Neural cell (in vitro differentiated cells): Measurements from ENCODE around the gene P2RX5. TPM values are rescaled to one million over a fixed set of nuclear protein-coding genes. Genes with fewer than 3 reads are reported as not detected.

Experiments used
- H2AFZ ChIP-seq: fragments of 200-600, 300-800 bp; sonication (generic), shearing (Covaris generic); 2 replicates; pipeline ENCODE4 v1.6.0; 2014; ENCODE audit warnings: low read depth, mild to moderate bottlenecking, antibody characterized with exemption, low read length, moderate library complexity
- H3F3A ChIP-seq: fragments of 200-600 bp; shearing (Covaris generic); 2 replicates; pipeline ENCODE4 v1.6.1; 2016; ENCODE audit warnings: mild to moderate bottlenecking, moderate library complexity, mixed read lengths, antibody characterized with exemption, low read length; ENCODE audit not compliant: insufficient read depth, poor library complexity, severe bottlenecking
- H3K27ac ChIP-seq: fragments of 200-600, 300-800 bp; sonication (generic), shearing (Covaris generic); 2 replicates; pipeline ENCODE4 v1.5.1; 2014; ENCODE audit warnings: mild to moderate bottlenecking, low read length, moderate library complexity
- H3K27me3 ChIP-seq: fragments of 300-800, 200-600 bp; sonication (generic), shearing (Covaris generic); 2 replicates; pipeline ENCODE4 v1.6.0; 2014; ENCODE audit warnings: mild to moderate bottlenecking, low read depth, low read length, moderate library complexity; ENCODE audit not compliant: insufficient read depth
- H3K36me3 ChIP-seq: fragments of 300-800, 200-600 bp; sonication (generic), shearing (Covaris generic); 2 replicates; pipeline ENCODE4 v1.5.1; 2014; ENCODE audit warnings: mild to moderate bottlenecking, antibody characterized with exemption, low read length, moderate library complexity; ENCODE audit not compliant: insufficient read depth
- H3K4me2 ChIP-seq: fragments of 300-800, 200-600 bp; sonication (generic), shearing (Covaris generic); 2 replicates; pipeline ENCODE4 v1.6.0; 2014; ENCODE audit warnings: mild to moderate bottlenecking, low read length
- H3K4me3 ChIP-seq: fragments of 300-800, 200-600 bp; sonication (generic), shearing (Covaris generic); 2 replicates; pipeline ENCODE4 v1.5.1; 2014; ENCODE audit warnings: mild to moderate bottlenecking, low read length, moderate library complexity
- H3K79me2 ChIP-seq: fragments of 200-600 bp; shearing (Covaris generic); replicated peaks from 2 replicates; pipeline ENCODE4 v1.6.0; 2014; ENCODE audit warnings: mild to moderate bottlenecking, low read length, moderate library complexity; ENCODE audit not compliant: insufficient read depth
- H3K9ac ChIP-seq: fragments of 300-800, 200-600 bp; sonication (generic), shearing (Covaris generic); 2 replicates; pipeline ENCODE4 v1.6.1; 2016; ENCODE audit warnings: mild to moderate bottlenecking, low read length, mixed read lengths
- H3K9me2 ChIP-seq: fragments of 200-600 bp; shearing (Covaris generic); 2 replicates; pipeline ENCODE4 v1.6.1; 2016; ENCODE audit warnings: mild to moderate bottlenecking, low read length, mixed read lengths; ENCODE audit not compliant: insufficient read depth
- H3K9me3 ChIP-seq: fragments of 200-600, 300-800 bp; sonication (generic), shearing (Covaris generic); 2 replicates; pipeline ENCODE4 v1.6.1; 2016; ENCODE audit warnings: mild to moderate bottlenecking, mixed run types, low read length, moderate library complexity, mixed read lengths
- H4K20me1 ChIP-seq: fragments of 200-600 bp; shearing (Covaris generic); 2 replicates; pipeline ENCODE4 v1.6.1; 2016; ENCODE audit warnings: mild to moderate bottlenecking, mixed run types; ENCODE audit not compliant: insufficient read depth
- POLR2AphosphoS5 ChIP-seq: IDR thresholded peaks from 2 replicates; pipeline ENCODE4 v1.6.1; 2012
- RAD21 ChIP-seq: fragments of 450-650 bp; conservative IDR thresholded peaks from 2 replicates; pipeline ENCODE4 v1.6.1; 2014; ENCODE audit warnings: antibody characterized with exemption, mild to moderate bottlenecking, moderate library complexity
- TAF1 ChIP-seq: IDR thresholded peaks from 2 replicates; pipeline ENCODE4 v1.6.1; 2012; ENCODE audit warnings: low read depth
- polyA plus RNA-seq: library from polyadenylated mRNA; depleted of rRNA; stranded (reverse); fragments of >200 nt; gene quantifications from 2 replicates; pipeline ENCODE4 v1.2.3, GENCODE V29; 2014

The P2RX5 gene
- polyA plus RNA-seq, 1 donor from 2014 or later: 7.0 TPM

DNA sequence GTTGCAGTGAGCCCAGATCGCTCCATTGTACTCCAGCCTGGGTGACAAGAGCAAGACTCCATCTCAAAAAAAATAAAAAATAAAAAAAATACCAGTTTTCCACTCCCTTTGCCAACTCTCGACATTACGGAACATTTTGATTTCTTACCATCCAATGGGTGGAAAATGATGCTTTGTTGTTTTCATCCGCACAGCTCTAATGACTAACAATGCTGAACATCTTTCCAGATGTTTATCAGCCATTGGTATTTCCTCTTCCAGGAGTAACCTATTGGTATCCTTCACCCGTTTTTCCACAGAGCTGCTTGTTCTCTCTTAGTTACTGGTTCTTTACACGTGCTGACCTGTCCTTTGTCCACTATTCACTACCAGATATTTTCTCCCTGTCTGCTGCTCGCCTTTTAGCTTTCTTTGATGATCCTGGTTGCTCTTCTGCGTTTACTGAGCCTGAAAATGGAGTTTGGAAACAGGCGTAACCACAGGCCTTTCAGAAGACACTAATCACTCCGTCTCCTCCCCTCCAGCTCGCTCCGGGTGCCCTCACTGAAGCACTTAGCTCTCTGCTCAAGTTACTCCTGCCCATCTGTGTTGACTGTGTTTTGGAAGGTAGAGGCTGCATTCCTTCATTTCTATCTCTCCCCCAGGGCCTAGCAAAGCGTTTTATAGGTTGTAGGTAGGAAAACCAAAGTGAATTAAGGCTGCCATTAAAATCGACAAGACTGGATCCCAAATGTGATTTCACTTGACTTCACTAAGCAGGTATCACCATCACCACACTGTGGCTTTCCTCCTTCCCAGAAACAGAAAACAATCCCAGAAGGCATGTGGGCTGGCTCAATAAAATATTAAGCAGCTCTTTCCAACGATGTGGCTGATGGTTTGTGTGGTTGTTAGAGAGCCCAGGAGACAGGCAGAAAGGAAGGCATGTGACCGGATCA is 68.9 kb downstream of the P2RX5 start:
- Histone ChIP-seq H3K9ac (no peak overlapping the region), H3K36me3 (no peaks in the 10 kb centered on the region), H3K27ac (no peak overlapping the region), H3K9me3 (no peaks in the 10 kb centered on the region), H3K27me3 (no peaks in the 10 kb centered on the region), H3F3A (no peaks in the 10 kb centered on the region), H3K9me2 (no peaks in the 10 kb centered on the region), H3K4me3 (no peak overlapping the region), H3K4me2 (no peak overlapping the region), H4K20me1 (no peaks in the 10 kb centered on the region), H2AFZ (no peak overlapping the region), H3K79me2 (no peaks in the 10 kb centered on the region)
- TF ChIP-seq POLR2AphosphoS5 (no peak), TAF1 (no peak), RAD21 (no peak)

Other genes with a start within 250 kb of the P2RX5 start
- not detected in 2 replicates for gene SPATA22, start 224.3 kb downstream of the P2RX5 start, polyA plus RNA-seq
- gene ASPA, start 220.2 kb downstream of the P2RX5 start, polyA plus RNA-seq: 0.24 TPM in 1 of 2 replicates, not detected in the other
- gene TRPV3, start 138.3 kb downstream of the P2RX5 start, polyA plus RNA-seq: 0.19 TPM in 1 of 2 replicates, not detected in the other
- gene TRPV1, start 86.7 kb downstream of the P2RX5 start, polyA plus RNA-seq: 11.8 and 13.0 TPM in 2 replicates
- gene SHPK, start 59.9 kb downstream of the P2RX5 start, polyA plus RNA-seq: 14.3 and 15.6 TPM in 2 replicates
- gene CTNS, start 59.4 kb downstream of the P2RX5 start, polyA plus RNA-seq: 8.8 and 14.2 TPM in 2 replicates
- 79.2 and 82.8 TPM in 2 replicates for gene TAX1BP3, start 27.6 kb downstream of the P2RX5 start, polyA plus RNA-seq
- gene EMC6, start 27.3 kb downstream of the P2RX5 start, polyA plus RNA-seq: 61.7 and 87.8 TPM in 2 replicates
- 0.22 and 0.32 TPM in 2 replicates for gene HASPIN, start 27.7 kb upstream of the P2RX5 start, polyA plus RNA-seq
- 143 and 169 TPM in 2 replicates for gene ITGAE, start 105.0 kb upstream of the P2RX5 start, polyA plus RNA-seq
- gene NCBP3, start 150.1 kb upstream of the P2RX5 start, polyA plus RNA-seq: 47.0 and 132 TPM in 2 replicates
- 8.9 and 9.7 TPM in 2 replicates for gene CAMKK1, start 196.9 kb upstream of the P2RX5 start, polyA plus RNA-seq
- not detected in 2 replicates for gene P2RX1, start 220.3 kb upstream of the P2RX5 start, polyA plus RNA-seq